ENCODE measurements around the gene CCDC27. TPM values are rescaled to one million over a fixed set of nuclear protein-coding genes. Genes with fewer than 3 reads are reported as not detected.
A peak's percentile ranks its signal among the peaks of the same experiment; 100 is the strongest.

Gene CCDC27
- total RNA-seq, 2 donors from 2014 or later: not detected

DNA sequence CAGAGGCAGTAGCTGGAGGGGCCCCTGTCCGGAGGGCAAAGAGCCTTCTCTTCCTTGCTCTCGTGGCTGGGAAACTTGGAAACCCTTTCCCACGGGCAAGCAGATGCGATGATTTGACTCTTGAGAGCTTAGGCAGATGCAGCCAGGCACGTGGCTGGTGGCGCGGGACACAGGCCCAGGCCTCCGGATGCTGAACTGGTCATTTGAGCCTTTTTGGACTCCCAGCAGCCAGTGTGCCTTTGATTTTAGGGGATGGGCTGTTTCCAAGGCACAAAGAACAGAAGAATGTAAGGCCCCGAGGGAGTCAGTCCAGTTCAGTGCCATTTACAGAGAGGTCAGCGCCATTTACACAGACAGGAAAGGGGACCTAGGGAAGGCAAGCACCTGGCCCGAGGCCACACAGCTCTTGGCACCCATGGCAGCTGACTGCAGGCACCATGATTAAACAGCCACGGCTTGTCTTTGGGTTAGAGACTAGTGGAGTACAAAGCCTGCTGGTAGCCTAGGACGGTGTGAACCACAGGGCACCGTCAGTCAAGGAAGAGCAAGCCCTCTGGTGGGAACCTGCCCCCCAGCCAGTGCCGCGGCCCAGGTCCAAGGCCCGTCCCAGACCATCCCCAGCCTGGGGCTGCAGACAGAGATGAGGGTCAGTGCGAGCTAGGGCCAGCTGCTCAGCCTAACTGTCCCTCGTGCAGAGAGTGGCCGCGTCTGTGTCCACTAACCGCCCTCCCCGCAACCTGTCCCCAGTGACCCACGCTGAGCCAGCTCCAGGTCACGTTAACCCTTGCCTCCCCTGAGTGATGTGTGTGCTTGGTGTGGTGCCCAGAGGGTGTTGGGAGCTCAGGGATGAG lies 20.4 kb upstream of the CCDC27 start:
- Mint-ChIP-seq H3K36me3 (no peaks in the 10 kb centered on the region), H3K27ac (no peak overlapping the region), H3K9me3 (no peaks in the 10 kb centered on the region)
- ATAC-seq (no peak), DNase-seq (ENCODE audit: low spot score in 2 of 2) (no peak)

DNA sequence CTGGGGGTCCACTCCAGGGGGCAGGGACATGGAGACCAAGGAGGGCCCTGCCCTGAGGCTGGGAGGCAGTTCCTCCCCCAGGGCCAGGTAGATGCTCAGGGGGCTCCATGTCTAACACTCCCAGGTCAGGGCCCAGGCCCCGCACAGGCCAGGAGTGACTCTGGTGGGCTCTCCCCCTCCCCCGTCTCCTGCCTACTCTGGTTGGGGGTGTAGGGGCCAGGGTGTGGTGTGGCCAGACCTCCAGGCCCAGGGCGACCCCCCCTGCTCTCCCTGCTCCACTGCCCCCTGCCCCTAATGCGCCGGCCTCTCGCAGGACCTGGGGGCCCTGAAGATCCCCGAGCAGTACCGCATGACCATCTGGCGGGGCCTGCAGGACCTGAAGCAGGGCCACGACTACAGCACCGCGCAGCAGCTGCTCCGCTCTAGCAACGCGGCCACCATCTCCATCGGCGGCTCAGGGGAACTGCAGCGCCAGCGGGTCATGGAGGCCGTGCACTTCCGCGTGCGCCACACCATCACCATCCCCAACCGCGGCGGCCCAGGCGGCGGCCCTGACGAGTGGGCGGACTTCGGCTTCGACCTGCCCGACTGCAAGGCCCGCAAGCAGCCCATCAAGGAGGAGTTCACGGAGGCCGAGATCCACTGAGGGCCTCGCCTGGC lies 19.7 kb upstream of the CCDC27 start:
- ATAC-seq (no peak), DNase-seq (ENCODE audit: low spot score in 2 of 2) (no peak)
- Mint-ChIP-seq H3K9me3 (no peaks in the 10 kb centered on the region), H3K27ac (no peak overlapping the region), H3K36me3 (no peaks in the 10 kb centered on the region)

DNA sequence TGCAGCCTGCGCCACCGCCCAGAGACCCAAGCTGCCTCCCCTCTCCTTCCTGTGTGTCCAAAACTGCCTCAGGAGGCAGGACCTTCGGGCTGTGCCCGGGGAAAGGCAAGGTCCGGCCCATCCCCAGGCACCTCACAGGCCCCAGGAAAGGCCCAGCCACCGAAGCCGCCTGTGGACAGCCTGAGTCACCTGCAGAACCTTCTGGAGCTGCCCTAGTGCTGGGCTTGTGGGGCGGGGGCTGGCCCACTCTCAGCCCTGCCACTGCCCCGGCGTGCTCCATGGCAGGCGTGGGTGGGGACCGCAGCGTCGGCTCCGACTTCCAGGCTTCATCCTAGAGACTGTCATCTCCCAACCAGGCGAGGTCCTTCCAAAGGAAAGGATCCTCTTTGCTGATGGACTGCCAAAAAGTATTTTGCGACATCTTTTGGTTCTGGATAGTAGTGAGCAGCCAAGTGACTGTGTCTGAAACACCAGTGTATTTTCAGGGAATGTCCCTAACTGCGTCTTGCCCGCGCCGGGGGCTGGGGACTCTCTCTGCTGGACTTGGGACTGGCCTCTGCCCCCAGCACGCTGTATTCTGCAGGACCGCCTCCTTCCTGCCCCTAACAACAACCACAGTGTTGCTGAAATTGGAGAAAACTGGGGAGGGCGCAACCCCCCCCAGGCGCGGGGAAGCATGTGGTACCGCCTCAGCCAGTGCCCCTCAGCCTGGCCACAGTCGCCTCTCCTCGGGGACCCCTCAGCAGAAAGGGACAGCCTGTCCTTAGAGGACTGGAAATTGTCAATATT lies 19.0 kb upstream of the CCDC27 start:
- H3K27ac Mint-ChIP-seq: no peak overlapping the region
- H3K9me3 Mint-ChIP-seq: no peaks in the 10 kb centered on the region
- DNase-seq (ENCODE audit: low spot score in 2 of 2) (no peak), ATAC-seq (no peak)
- no peaks in the 10 kb centered on the region for H3K36me3 Mint-ChIP-seq

DNA sequence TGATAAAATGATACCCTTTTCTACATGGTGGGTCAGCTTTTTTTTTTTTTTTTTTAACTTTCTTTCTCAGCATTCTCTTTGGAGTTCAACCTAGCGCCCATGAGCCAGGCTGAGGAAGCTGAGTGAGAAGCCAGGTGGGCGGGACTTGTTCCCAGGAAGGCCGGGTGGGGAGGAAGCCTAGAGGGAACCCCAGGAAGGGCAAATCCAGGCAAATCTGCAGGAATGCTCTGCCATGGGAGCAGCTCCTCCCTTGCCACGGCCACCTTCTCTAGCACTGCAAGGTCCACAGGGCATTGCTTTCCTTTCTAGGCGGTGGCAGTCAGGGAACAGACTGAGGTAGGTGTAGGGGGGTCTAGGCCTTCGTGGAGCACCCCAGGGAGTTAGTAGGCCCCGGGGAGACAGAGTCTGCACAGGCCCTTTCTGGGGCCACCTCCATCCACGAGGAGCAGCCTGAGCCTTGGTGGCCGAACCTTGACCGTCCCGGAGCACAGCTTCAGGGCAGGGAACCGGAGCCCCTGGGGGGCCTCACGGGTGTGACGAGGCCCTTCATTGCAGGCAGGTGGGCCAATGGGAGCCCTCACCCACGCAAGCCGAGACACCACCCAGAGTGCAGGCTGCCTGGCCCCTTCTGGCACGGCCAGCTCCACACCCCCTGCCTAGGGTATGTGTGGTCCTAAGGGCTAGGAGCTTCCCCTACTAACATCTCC lies 18.2 kb upstream of the CCDC27 start:
- Mint-ChIP-seq H3K9me3 (no peaks in the 10 kb centered on the region), H3K36me3 (no peaks in the 10 kb centered on the region), H3K27ac (no peak overlapping the region)
- ATAC-seq (no peak), DNase-seq (ENCODE audit: low spot score in 2 of 2) (no peak)

DNA sequence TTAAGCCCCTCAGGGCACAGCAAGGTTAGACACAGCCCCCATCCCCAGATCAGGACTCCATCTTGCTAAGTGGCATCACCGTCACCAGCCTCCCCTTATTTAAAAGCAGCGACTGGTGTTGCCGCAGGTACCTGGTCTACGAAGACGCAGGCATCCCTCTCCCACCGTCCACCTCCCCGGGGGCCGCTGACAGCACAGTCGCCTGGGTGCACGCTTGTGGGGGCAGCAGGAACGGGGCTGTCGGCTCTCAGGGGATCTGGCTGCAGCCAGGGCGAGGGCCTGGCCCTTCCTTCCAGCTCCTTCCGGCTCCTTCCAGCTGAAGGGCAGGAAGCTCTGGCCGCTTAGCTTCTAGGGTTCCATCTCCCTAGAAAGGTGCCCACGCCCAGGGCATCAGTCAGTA lies 17.6 kb upstream of the CCDC27 start:
- no peaks in the 10 kb centered on the region for H3K9me3 Mint-ChIP-seq
- no peak for DNase-seq (ENCODE audit: low spot score in 2 of 2)
- ATAC-seq: no peak
- H3K27ac Mint-ChIP-seq: no peak overlapping the region
- H3K36me3 Mint-ChIP-seq: no peaks in the 10 kb centered on the region

DNA sequence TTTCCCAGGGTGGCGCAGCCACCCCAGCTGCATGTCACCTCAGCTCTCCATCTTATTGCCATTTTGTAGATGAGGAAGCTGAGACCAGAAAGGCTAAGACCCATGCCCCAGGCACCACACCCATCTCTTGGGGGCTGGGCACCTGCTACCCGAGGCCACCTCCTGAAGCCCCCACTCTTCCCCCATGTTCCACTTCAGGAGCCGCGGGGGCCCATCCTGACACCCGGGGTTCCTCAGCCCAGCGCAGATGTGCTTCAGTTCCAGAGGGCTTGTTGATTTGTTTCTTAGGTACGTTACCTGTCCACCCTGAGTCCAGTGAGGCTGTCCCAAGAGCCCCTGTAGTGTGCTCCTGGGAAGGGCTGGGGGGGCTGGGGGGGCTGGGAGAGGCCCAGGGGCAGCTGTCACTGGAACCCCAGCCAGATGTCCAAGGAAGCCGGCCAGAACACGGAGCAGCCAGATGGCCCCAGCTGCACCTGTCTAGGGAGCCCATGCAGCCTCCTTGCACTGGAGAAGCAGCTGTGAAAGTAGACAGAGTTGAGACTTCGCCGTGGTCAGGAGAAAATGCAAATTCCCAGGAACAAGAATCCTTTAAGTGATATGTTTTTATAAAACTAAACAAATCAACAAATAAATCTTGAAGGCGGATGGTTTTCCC lies 17.1 kb upstream of the CCDC27 start:
- H3K27ac Mint-ChIP-seq: no peak overlapping the region
- ATAC-seq: no peak

DNA sequence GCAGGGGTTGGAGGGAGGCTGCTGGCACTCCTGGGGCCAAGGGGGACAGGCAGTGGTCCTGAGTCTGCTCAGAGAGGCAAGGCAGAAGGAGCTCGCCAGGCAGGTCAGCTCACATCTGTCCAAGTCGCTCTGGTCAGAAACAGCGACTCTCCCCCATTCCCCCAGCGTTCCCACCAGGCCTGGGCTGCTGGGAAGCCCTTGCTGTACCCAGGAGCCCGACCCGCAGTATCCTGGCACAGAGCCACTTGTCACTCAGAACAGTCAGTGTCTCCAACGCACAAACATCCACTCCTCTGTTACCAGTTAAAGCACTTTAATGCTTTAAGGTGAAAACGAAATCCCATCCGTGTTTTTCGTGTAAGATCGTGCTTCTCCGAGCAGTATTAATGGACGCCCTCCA lies 16.6 kb upstream of the CCDC27 start:
- H3K36me3 Mint-ChIP-seq: no peaks in the 10 kb centered on the region
- H3K9me3 Mint-ChIP-seq: no peaks in the 10 kb centered on the region
- no peak for ATAC-seq
- no peak for DNase-seq (ENCODE audit: low spot score in 2 of 2)
- H3K27ac Mint-ChIP-seq: peak overlapping the region in 1 of 2 donors; percentile 55

More for the DNA sequence above, 17.1 kb upstream of the CCDC27 start:
- Mint-ChIP-seq H3K9me3 (no peaks in the 10 kb centered on the region), H3K36me3 (no peaks in the 10 kb centered on the region)
- DNase-seq (ENCODE audit: low spot score in 2 of 2): no peak

DNA sequence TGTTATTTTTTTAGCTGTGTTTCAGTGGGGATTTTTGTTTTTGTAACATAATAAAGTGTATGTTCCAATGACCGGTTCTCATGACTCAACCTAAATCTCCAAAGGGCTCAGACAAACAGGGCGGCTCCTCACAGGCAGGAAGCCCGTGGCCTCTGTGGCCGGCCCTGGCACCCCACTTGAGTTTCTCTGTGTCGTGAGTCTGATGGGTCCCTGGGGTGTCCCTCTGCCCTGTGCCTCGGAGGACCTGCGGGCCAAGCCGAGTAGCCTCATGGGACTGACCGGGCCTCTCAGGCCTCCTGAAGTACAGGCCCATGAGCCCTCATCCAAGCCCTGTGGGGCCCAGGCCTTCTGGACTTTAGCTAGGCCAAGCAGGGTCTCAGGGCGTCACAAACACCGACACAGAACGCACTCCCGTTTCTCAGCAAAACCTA lies 16.1 kb upstream of the CCDC27 start:
- no peaks in the 10 kb centered on the region for H3K9me3 Mint-ChIP-seq
- ATAC-seq: no peak

DNA sequence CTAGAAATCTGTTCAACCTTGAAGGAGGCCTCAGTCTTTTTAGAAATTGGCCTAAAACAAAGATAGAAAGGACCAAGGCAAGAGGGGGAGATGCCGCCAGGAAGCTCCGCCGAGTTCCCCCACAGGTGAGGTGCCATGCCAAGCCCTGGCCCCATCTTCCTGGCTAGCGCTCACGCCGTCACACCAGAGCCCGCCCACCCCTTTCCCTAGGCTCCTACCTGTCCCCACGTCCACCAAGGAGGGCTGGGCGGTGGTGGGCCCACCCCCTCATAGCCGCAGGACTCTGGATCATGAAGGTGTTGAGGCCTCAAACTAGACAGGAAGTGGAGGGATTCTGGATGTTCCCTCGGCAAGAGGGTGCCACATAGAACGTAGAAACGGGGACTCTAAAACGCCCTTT lies 15.5 kb upstream of the CCDC27 start:
- H3K9me3 Mint-ChIP-seq: no peaks in the 10 kb centered on the region
- H3K27ac Mint-ChIP-seq: no peak overlapping the region
- no peak for ATAC-seq
- H3K36me3 Mint-ChIP-seq: no peaks in the 10 kb centered on the region
- DNase-seq (ENCODE audit: low spot score in 2 of 2): no peak

More for the DNA sequence above, 16.1 kb upstream of the CCDC27 start:
- no peaks in the 10 kb centered on the region for H3K36me3 Mint-ChIP-seq
- peak overlapping the region in 1 of 2 donors; percentile 55 for H3K27ac Mint-ChIP-seq
- no peak for DNase-seq (ENCODE audit: low spot score in 2 of 2)

DNA sequence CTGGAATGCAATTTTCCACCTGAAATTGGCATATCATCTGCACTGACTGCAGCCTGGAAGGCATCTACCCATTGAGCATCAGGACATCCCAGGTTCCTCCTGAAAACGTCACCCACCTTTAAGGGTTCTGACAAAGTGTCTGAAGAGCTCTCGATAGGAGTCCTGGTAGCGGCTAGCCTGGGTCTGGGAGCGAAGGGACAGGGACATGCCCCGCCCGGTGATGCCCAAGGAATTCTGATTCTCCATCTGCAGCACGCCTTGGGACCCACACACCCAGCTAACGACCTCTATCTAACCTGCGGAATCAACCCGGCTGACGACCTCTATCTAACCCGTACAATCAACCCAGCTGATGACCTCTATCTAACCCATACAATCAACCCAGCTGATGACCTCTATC lies 13.3 kb upstream of the CCDC27 start:
- H3K27ac Mint-ChIP-seq: no peak overlapping the region
- ATAC-seq: no peak
- DNase-seq (ENCODE audit: low spot score in 2 of 2): no peak
- no peaks in the 10 kb centered on the region for H3K36me3 Mint-ChIP-seq
- no peaks in the 10 kb centered on the region for H3K9me3 Mint-ChIP-seq

DNA sequence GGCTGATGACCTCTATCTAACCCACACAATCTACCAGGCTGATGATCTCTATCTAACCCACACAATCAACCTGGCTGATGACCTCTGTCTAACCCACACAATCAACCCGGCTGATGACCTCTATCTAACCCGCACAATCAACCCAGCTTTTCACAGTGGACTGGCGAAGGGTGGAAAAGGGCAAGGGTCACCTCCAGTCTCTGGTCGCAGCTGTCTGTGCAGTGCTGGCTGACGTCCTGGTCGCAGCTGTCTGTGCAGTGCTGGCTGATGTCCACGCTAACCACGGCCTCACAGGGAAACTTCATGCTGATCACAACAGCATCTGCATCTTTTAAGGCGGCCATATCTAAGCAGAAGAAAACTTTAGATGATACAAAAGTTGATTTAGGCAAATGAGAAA lies 12.2 kb upstream of the CCDC27 start:
- Mint-ChIP-seq H3K27ac (no peak overlapping the region), H3K36me3 (no peaks in the 10 kb centered on the region), H3K9me3 (no peaks in the 10 kb centered on the region)
- DNase-seq (ENCODE audit: low spot score in 2 of 2) (no peak), ATAC-seq (no peak)

DNA sequence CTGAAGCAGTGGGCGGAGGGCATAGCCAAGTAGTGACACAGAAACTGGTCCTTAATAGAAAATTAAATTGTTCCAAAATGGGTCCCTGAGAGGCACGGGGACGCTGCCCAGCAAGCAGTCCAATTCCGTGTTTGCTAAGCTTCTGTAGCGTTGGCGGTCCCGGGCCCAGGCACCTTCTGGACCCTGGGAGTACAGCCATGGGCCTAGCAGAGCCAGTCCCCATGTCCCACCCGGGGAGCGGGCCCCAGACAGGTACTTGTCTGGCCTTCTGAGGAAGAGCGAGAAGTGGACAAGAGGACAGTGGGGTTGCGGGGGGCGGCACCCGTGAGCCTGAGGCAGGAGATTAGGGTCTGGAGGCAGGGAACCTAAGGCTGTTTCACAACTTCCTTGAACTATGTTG lies 11.5 kb upstream of the CCDC27 start:
- Mint-ChIP-seq H3K9me3 (no peaks in the 10 kb centered on the region), H3K36me3 (peaks cover 6% of the 10 kb centered on the region in 2 donors), H3K27ac (no peak overlapping the region)
- ATAC-seq (no peak), DNase-seq (ENCODE audit: low spot score in 2 of 2) (no peak)

DNA sequence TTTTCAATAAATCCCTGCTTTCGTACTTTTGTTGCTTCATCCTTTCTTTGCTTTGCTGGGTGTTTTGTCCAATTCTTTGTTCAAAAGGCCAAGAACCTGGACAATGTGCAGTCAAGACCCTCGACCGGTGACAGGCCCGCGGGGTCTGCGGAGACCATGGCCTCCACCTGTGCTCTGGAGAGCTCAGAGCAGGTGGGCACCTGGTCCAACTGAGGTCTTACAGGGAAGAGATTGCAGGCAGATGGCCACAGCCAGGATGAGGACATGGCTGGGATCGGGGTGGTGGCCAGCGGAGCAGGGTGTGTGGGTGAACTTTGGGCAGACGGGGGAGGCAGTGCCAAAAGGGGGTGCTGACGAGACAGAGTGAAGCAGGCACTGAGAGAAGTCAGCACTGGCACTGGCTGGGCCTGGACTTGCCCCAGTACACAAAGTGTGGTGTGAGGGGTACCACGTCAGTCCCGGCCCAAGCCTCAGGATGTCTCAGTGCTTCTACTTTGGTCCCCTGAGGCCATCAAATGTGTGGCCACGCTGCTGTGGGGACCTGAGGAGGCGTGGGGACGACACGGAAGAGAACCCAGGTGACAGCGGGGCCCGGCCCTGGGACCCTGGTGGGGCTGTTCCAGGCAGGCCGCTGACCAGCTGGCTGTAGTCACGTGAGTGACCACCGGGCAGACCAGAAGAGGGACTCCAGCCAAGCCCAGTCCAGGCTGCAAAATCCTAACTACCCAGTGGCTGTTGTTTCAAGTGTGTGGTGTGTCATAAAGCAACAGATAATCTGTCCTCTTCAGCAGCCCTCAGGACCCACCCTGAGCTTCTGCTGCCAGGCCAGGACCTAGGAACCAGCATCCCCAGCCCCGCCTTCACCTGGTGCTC lies 10.4 kb upstream of the CCDC27 start:
- Mint-ChIP-seq H3K9me3 (no peaks in the 10 kb centered on the region), H3K36me3 (peaks cover 6 to 11% of the 10 kb centered on the region in 2 donors), H3K27ac (peak overlapping the region; percentile 62 to 65)
- ATAC-seq (no peak), DNase-seq (ENCODE audit: low spot score in 2 of 2) (no peak)

DNA sequence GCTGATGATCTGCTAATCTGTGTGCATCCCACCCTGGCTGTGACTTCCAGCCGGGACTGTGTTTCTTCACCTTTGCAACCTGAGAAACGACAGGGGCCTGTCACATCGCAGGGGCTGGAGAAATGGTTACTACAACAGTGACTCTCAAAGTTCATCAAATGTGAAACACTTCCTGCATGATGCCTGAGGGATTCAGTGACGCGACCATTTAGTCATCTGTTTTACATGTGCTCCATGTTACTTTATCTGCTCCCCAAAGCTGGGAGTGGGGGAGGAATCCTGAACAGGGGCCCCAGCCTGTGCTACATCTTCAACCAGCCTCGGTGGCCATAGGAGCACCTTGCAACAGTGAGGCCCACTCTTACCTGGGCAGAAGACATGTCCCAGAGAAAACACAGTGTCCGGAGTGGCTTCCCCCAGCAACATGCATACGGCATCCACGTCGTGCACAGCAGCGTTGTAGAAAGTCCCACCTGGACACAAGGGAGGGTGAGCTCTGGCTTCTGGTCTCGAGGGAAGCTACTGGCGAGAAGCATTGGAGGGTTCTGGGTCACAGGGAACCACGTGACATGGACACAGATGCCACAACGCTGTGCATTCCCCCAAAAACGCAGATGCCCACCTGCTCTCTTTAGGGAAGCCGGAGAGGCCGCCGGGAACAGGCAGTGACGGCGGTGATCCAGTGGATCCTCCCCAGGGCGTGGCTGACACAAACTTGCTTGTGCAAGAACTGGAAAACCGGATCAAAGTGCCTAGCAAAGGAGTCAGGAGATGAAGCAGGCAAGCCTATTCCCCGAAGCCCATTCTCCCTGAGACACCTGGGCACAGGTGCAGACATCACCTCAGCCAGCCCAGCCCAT lies 9.6 kb upstream of the CCDC27 start:
- H3K27ac Mint-ChIP-seq: no peak overlapping the region
- H3K9me3 Mint-ChIP-seq: no peaks in the 10 kb centered on the region

DNA sequence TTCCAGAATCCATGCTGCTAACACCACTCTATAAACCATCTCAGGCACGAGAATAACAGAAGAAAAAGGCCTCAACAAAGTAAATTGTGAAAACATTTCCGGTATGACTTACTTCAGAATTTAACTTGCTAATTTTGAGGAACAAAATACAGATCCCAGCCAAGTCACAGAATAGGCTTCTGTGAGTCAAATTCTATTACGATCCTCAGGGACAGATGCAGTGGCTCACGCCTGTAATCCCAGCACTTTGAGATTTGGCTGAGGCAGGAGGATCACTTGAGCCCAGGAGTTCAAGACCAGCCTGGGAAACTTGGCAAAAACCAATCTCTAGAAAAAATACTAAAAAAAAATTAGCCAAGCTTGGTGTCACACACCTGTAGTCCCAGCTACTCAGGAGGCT lies 8.8 kb upstream of the CCDC27 start:
- no peak for ATAC-seq
- H3K36me3 Mint-ChIP-seq: peaks cover 6 to 11% of the 10 kb centered on the region in 2 donors
- no peak overlapping the region for H3K27ac Mint-ChIP-seq
- no peaks in the 10 kb centered on the region for H3K9me3 Mint-ChIP-seq
- no peak for DNase-seq (ENCODE audit: low spot score in 2 of 2)

More for the DNA sequence above, 9.6 kb upstream of the CCDC27 start:
- ATAC-seq (no peak), DNase-seq (ENCODE audit: low spot score in 2 of 2) (no peak)
- H3K36me3 Mint-ChIP-seq: peaks cover 6 to 11% of the 10 kb centered on the region in 2 donors
